ENCODE data around the gene UBE3C. TPM values are rescaled to one million over a fixed set of nuclear protein-coding genes. Genes with fewer than 3 reads are reported as not detected.

The UBE3C gene
- total RNA-seq, 4 donors from 2014 or later, result 60.7 to 68.7 (median 64.7) TPM

DNA sequence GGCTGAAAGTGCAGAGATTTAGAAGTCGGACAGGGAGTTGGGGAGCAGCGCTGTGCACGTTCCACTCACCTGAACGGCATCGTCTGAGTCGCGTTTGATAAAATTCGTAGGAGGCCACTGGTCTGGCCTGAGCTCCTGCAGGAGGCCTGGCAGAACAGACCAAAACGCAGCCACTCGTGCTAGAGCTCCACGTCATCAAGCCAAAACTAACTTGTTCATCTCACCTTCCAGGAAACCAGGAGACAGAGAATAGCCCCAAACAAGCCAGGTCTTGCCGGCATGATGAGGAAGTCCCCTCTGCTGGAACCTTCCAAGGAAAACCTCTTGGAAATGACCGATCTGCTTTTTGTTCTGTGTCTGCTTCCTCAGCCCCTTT lies 154.7 kb downstream of the UBE3C start:
- 81 to 91% methylated on average over 13 of the region's 13 CpGs for WGBS, 2 donors
- TF ChIP-seq EP300 (IDR thresholded peaks at IDR 0.05) (no peak), POLR2A (IDR thresholded peaks at IDR 0.05) (no peak)
- TF ChIP-seq, protein P1, sequence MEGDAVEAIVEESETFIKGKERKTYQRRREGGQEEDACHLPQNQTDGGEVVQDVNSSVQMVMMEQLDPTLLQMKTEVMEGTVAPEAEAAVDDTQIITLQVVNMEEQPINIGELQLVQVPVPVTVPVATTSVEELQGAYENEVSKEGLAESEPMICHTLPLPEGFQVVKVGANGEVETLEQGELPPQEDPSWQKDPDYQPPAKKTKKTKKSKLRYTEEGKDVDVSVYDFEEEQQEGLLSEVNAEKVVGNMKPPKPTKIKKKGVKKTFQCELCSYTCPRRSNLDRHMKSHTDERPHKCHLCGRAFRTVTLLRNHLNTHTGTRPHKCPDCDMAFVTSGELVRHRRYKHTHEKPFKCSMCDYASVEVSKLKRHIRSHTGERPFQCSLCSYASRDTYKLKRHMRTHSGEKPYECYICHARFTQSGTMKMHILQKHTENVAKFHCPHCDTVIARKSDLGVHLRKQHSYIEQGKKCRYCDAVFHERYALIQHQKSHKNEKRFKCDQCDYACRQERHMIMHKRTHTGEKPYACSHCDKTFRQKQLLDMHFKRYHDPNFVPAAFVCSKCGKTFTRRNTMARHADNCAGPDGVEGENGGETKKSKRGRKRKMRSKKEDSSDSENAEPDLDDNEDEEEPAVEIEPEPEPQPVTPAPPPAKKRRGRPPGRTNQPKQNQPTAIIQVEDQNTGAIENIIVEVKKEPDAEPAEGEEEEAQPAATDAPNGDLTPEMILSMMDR (IDR thresholded peaks at IDR 0.05), result no peak
- DNase-seq (ENCODE audit: low spot score in 2 of 2), result no peak
- H3K4me1 ChIP-seq, result peaks cover 0 to 4% (median 0%) of the 10 kb centered on the region in 4 donors
- no peak overlapping the region for H3K27ac ChIP-seq
- H3K27me3 ChIP-seq, result no peaks in the 10 kb centered on the region
- H3K9me3 ChIP-seq, result no peaks in the 10 kb centered on the region
- no peaks in the 10 kb centered on the region for H3K36me3 ChIP-seq
- H3K4me3 ChIP-seq, result no peak overlapping the region

DNA sequence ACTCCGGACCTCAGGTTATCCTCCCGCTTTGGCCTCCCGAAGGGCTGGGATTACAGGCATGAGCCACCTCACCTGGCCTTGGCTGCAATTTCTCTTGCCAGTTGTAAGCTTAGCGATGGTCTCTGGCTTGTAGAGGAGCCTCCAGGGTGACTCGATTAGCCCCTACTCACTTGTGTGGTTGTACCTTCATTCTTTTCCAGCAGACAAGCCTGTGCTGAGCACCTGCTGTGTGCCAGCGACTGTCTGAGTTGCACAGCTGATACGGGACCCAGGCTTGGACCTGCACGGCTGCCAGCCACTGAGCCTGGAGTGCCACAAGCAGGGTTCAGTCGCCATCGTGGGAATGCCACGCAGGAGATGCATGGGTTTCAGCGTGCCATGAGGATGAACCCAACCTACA lies 156.0 kb downstream of the UBE3C start:
- Histone ChIP-seq H3K27me3 (no peaks in the 10 kb centered on the region), H3K9me3 (no peaks in the 10 kb centered on the region), H3K4me1 (peaks cover 0 to 5% (median 0%) of the 10 kb centered on the region in 4 donors), H3K27ac (no peak overlapping the region), H3K36me3 (no peaks in the 10 kb centered on the region), H3K4me3 (no peak overlapping the region)
- 84 to 87% methylated on average over 12 of the region's 12 CpGs for WGBS, 2 donors
- no peak for DNase-seq (ENCODE audit: low spot score in 2 of 2)
- TF ChIP-seq EP300 (IDR thresholded peaks at IDR 0.05), result no peak
- TF ChIP-seq POLR2A (IDR thresholded peaks at IDR 0.05), result no peak
- TF ChIP-seq, protein P1 (IDR thresholded peaks at IDR 0.05), result no peak

DNA sequence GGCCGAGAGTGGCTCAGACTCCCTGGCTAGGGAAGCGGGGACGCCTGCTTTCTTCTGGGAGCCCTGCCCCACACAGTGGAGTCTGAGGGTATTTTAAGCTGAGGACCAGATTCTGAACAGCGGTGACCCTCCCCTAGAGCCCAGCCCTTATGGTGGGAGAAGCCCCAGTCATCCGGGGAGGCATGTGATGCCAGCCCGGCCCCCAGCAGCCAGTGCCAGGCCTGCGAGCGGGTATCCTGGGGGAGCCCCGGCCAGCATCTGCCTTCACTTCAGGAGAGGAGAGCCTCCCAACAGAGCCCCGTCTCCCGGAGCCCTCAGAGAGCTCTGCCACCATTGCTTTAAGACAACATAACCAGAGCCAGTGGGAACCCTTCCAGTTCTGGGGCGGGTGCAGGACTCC lies 156.6 kb downstream of the UBE3C start:
- 85 to 87% methylated on average over 12 of the region's 12 CpGs for WGBS, 2 donors
- Histone ChIP-seq H3K27me3 (no peaks in the 10 kb centered on the region), H3K36me3 (no peaks in the 10 kb centered on the region), H3K4me3 (no peak overlapping the region), H3K9me3 (no peaks in the 10 kb centered on the region), H3K27ac (no peak overlapping the region), H3K4me1 (peaks cover 0 to 11% (median 0%) of the 10 kb centered on the region in 4 donors)
- DNase-seq (ENCODE audit: low spot score in 2 of 2), result no peak
- TF ChIP-seq, protein P1 (IDR thresholded peaks at IDR 0.05), result no peak
- TF ChIP-seq POLR2A (IDR thresholded peaks at IDR 0.05), result no peak
- no peak for TF ChIP-seq EP300 (IDR thresholded peaks at IDR 0.05)

DNA sequence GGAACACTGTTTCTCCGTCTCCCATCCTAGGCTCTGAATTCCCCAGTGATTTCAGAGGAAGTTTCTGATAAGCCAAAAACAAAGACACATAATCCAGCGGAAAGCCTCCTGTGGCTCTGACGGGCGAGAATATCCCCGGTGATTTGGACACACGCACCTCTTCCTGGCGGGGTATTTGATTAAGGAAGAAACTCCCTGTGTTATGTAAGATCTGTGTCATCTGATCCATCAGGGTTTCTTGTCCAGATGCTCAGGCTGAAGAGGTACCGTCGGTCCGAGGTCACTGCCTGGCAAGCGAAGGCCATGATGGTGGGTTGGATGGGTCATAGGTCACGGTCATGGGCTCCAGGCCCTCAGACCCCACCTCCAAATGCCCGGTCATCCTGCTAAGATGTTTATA lies 158.5 kb downstream of the UBE3C start:
- 77% methylated on average over 13 of the region's 13 CpGs for WGBS, 2 donors

DNA sequence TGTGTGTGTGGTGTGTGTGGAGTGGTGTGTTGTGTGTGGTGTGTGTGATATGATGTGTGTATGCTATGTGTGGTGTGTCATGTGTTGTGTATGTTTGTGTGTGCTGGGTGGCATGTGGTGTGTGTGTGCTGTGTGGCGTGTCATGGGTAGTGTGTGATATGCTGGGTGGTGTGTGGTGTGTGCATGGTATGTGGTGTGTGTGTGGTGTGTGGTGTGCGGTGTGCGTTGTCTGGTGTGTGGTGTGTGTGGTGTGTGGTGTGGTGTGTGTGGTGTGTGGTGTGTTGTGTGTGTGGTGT lies 160.5 kb downstream of the UBE3C start:
- no peaks in the 10 kb centered on the region for H3K36me3 ChIP-seq
- H3K27ac ChIP-seq, result no peak overlapping the region
- H3K27me3 ChIP-seq, result no peaks in the 10 kb centered on the region
- no peak overlapping the region for H3K4me3 ChIP-seq
- WGBS, 2 donors, result 95 to 98% methylated on average over 3 of the region's 3 CpGs
- no peaks in the 10 kb centered on the region for H3K9me3 ChIP-seq
- TF ChIP-seq EP300 (IDR thresholded peaks at IDR 0.05), result no peak
- DNase-seq (ENCODE audit: low spot score in 2 of 2), result no peak
- peaks cover 0 to 7% (median 0%) of the 10 kb centered on the region in 4 donors for H3K4me1 ChIP-seq

More for the DNA sequence above, 158.5 kb downstream of the UBE3C start:
- DNase-seq (ENCODE audit: low spot score in 2 of 2), result no peak
- Histone ChIP-seq H3K9me3 (no peaks in the 10 kb centered on the region), H3K36me3 (no peaks in the 10 kb centered on the region), H3K4me3 (no peak overlapping the region), H3K27ac (no peak overlapping the region), H3K4me1 (peaks cover 0 to 11% (median 0%) of the 10 kb centered on the region in 4 donors), H3K27me3 (no peaks in the 10 kb centered on the region)
- TF ChIP-seq, protein P1 (IDR thresholded peaks at IDR 0.05), result no peak
- TF ChIP-seq POLR2A (IDR thresholded peaks at IDR 0.05) (no peak), EP300 (IDR thresholded peaks at IDR 0.05) (no peak)
